OCI-M2 (cell line): ENCODE results near the gene LILRA1.
"Not testable (repeated sequence)": the region's sequence is repeated elsewhere in the genome, so short reads cannot be mapped to it uniquely, and the experiment has no call there.

Experiments used
- DNase-seq: peaks from one replicate; lab custom pipeline; 2025; ENCODE audit not compliant: unreplicated experiment; lab: John Stamatoyannopoulos, UW

The LILRA1 gene

GRCh38 chr19:54593445-54593844 lies at the start of gene LILRA1:
Gene LILRA1, plus strand, starts transcription at chr19:54593632. Its CDS starts 613 bp downstream, at chr19:54594245.
- DNase-seq = not testable (repeated sequence)

GRCh38 chr19:54548806-54549205 lies 44.6 kb upstream of the LILRA1 start:
- DNase-seq = no peak

- DNase-seq = no peak
Measured at GRCh38 chr19:54549224-54549623, 44.2 kb upstream of the LILRA1 start.

- DNase-seq = no peak
Measured at GRCh38 chr19:54551293-54551692, 42.1 kb upstream of the LILRA1 start.

GRCh38 chr19:54551950-54552912 lies 41.2 kb upstream of the LILRA1 start:
- DNase-seq = no peak

GRCh38 chr19:54552913-54553310 lies 40.5 kb upstream of the LILRA1 start:
- no peak for DNase-seq

GRCh38 chr19:54554006-54554405 lies 39.4 kb upstream of the LILRA1 start:
- DNase-seq = no peak

- DNase-seq = no peak
Measured at GRCh38 chr19:54554896-54555295, 38.5 kb upstream of the LILRA1 start.

GRCh38 chr19:54556194-54556593 lies 37.2 kb upstream of the LILRA1 start:
- DNase-seq = no peak

- no peak for DNase-seq
Measured at GRCh38 chr19:54558339-54558738, 35.1 kb upstream of the LILRA1 start.

- DNase-seq = no peak
Measured at GRCh38 chr19:54560881-54561385, 32.5 kb upstream of the LILRA1 start.

GRCh38 chr19:54561840-54562239 lies 31.6 kb upstream of the LILRA1 start:
- DNase-seq = no peak

GRCh38 chr19:54563206-54563605 lies 30.2 kb upstream of the LILRA1 start:
- DNase-seq = not testable (repeated sequence)

GRCh38 chr19:54570316-54570715 lies 23.1 kb upstream of the LILRA1 start:
- DNase-seq = no peak

GRCh38 chr19:54571715-54572615 lies 21.5 kb upstream of the LILRA1 start:
- not testable (repeated sequence) for DNase-seq

- no peak for DNase-seq
Measured at GRCh38 chr19:54572696-54573311, 20.6 kb upstream of the LILRA1 start.

GRCh38 chr19:54573330-54573872 lies 20.0 kb upstream of the LILRA1 start, which contains the start of gene LILRA2:
Gene LILRA2, plus strand, starts transcription at chr19:54573790. Its CDS starts 89 bp downstream, at chr19:54573879.
- no peak for DNase-seq

- DNase-seq = no peak
Measured at GRCh38 chr19:54574051-54574450, 19.4 kb upstream of the LILRA1 start.

GRCh38 chr19:54574527-54575056 lies 18.8 kb upstream of the LILRA1 start:
- no peak for DNase-seq

- DNase-seq = not testable (repeated sequence)
Measured at GRCh38 chr19:54575205-54575604, 18.2 kb upstream of the LILRA1 start.
